Peyer's patch (tissue), 4 donors: Measurements from ENCODE around the gene PTEN. TPM values are rescaled to one million over a fixed set of nuclear protein-coding genes. Genes with fewer than 3 reads are reported as not detected.
"Not testable (repeated sequence)": the region's sequence is repeated elsewhere in the genome, so short reads cannot be mapped to it uniquely, and the experiment has no call there.

Experiments used
- DNase-seq, 3 donors: peaks; one replicate each; pipeline ENCODE4 v3.0.0-alpha.2; 2017 to 2019
- H3K27ac ChIP-seq, 4 donors: fragments of 200-600 bp; sonication (generic); one replicate each; pipeline ENCODE4 v1.5.1; 2016 to 2019
- H3K27me3 ChIP-seq, 2 donors: fragments of 200-600 bp; sonication (generic); one replicate each; pipeline ENCODE4 v1.5.1; 2019
- H3K36me3 ChIP-seq, 3 donors: fragments of 200-600 bp; sonication (generic); one replicate each; pipeline ENCODE4 v1.5.1; 2016 to 2019
- H3K4me1 ChIP-seq, 4 donors: fragments of 200-600 bp; sonication (generic); one replicate each; pipeline ENCODE4 v1.5.1; 2016 to 2019
- H3K4me3 ChIP-seq, 4 donors: fragments of 200-600 bp; sonication (generic); 1 replicate in 3 of 4; 2 replicates in 1 of 4; pipeline ENCODE4 v1.5.1; 2016 to 2019; ENCODE audit warnings: mild to moderate bottlenecking in 1 of 4
- H3K9me3 ChIP-seq, 4 donors: fragments of 200-600 bp; sonication (generic); one replicate each; pipeline ENCODE4 v1.5.1; 2016 to 2019; ENCODE audit warnings: mild to moderate bottlenecking in 1 of 4
- CTCF ChIP-seq, 6 experiments: fragments of 450-650 bp in 4 of 6; fragments of 200-600 bp in 2 of 6; sonication (generic) in 1 of 6; IDR thresholded peaks; one replicate each; pipeline ENCODE4 v1.5.1; 2017 to 2019; ENCODE audit warnings: antibody characterized with exemption in 6 of 6, mild to moderate bottlenecking in 3 of 6, moderate library complexity in 1 of 6
- POLR2A ChIP-seq, 2 donors: fragments of 450-650 bp; IDR thresholded peaks; one replicate each; pipeline ENCODE4 v1.5.1; 2017; ENCODE audit warnings: antibody characterized with exemption in 2 of 2, mild to moderate bottlenecking in 2 of 2, moderate library complexity in 2 of 2
- total RNA-seq, 4 donors: library from RNA; depleted of rRNA; stranded (reverse); fragments of >200 nt; gene quantifications; one replicate each; pipeline ENCODE4 v1.1.0, GENCODE V29; 2016

PTEN gene
- total RNA-seq, 4 donors from 2014 or later, result 107 to 146 (median 125) TPM

- TF ChIP-seq CTCF (IDR thresholded peaks at IDR 0.05) (peak in 2 of 6 experiments; percentile 7 to 10), POLR2A (IDR thresholded peaks at IDR 0.05) (no peak)
- Histone ChIP-seq H3K4me3 (peak overlapping the region; percentile 66 to 87 (median 71)), H3K9me3 (no peaks in the 10 kb centered on the region), H3K36me3 (no peaks in the 10 kb centered on the region), H3K27ac (peak overlapping the region; percentile 86 to 90 (median 88)), H3K27me3 (no peaks in the 10 kb centered on the region), H3K4me1 (peaks cover 0 to 29% (median 2%) of the 10 kb centered on the region in 4 donors)
- DNase-seq, result peak in 2 of 3 donors; percentile 60 to 76
Measured at GRCh38 chr10:87818505-87819288, 44.7 kb upstream of the PTEN start.

- no peak overlapping the region for H3K4me3 ChIP-seq
Measured at GRCh38 chr10:87819289-87819585, 44.2 kb upstream of the PTEN start.

GRCh38 chr10:87826653-87827052 lies 36.8 kb upstream of the PTEN start:
- H3K36me3 ChIP-seq, result no peaks in the 10 kb centered on the region
- H3K9me3 ChIP-seq, result no peaks in the 10 kb centered on the region
- no peak overlapping the region for H3K4me3 ChIP-seq
- H3K4me1 ChIP-seq, result no peaks in the 10 kb centered on the region
- no peak overlapping the region for H3K27ac ChIP-seq
- no peak for DNase-seq
- TF ChIP-seq CTCF (IDR thresholded peaks at IDR 0.05), result no peak
- no peak for TF ChIP-seq POLR2A (IDR thresholded peaks at IDR 0.05)
- H3K27me3 ChIP-seq, result no peaks in the 10 kb centered on the region

More at GRCh38 chr10:87819289-87819585, 44.2 kb upstream of the PTEN start:
- H3K9me3 ChIP-seq, result no peaks in the 10 kb centered on the region
- TF ChIP-seq CTCF (IDR thresholded peaks at IDR 0.05), result no peak
- TF ChIP-seq POLR2A (IDR thresholded peaks at IDR 0.05), result no peak
- no peaks in the 10 kb centered on the region for H3K36me3 ChIP-seq
- peaks cover 0 to 29% (median 2%) of the 10 kb centered on the region in 4 donors for H3K4me1 ChIP-seq
- H3K27ac ChIP-seq, result peak overlapping the region in 1 of 4 donors; percentile 86
- no peaks in the 10 kb centered on the region for H3K27me3 ChIP-seq
- no peak for DNase-seq

- H3K9me3 ChIP-seq, result no peaks in the 10 kb centered on the region
- no peak overlapping the region for H3K27ac ChIP-seq
- no peaks in the 10 kb centered on the region for H3K27me3 ChIP-seq
- no peaks in the 10 kb centered on the region for H3K4me1 ChIP-seq
- no peak for DNase-seq
- no peak for TF ChIP-seq CTCF (IDR thresholded peaks at IDR 0.05)
- no peak for TF ChIP-seq POLR2A (IDR thresholded peaks at IDR 0.05)
- no peak overlapping the region for H3K4me3 ChIP-seq
- H3K36me3 ChIP-seq, result no peaks in the 10 kb centered on the region
Measured at GRCh38 chr10:87827681-87828080, 35.7 kb upstream of the PTEN start.

GRCh38 chr10:87829051-87829450 lies 34.4 kb upstream of the PTEN start:
- not testable (repeated sequence) for DNase-seq, H3K27ac ChIP-seq, H3K4me1 ChIP-seq, H3K36me3 ChIP-seq, H3K27me3 ChIP-seq, H3K4me3 ChIP-seq, H3K9me3 ChIP-seq

- Histone ChIP-seq H3K9me3 (no peaks in the 10 kb centered on the region), H3K27ac (no peak overlapping the region), H3K36me3 (no peaks in the 10 kb centered on the region), H3K4me3 (no peak overlapping the region), H3K4me1 (no peaks in the 10 kb centered on the region), H3K27me3 (no peaks in the 10 kb centered on the region)
- TF ChIP-seq POLR2A (IDR thresholded peaks at IDR 0.05) (no peak), CTCF (IDR thresholded peaks at IDR 0.05) (no peak)
- no peak for DNase-seq
Measured at GRCh38 chr10:87829986-87830729, 33.3 kb upstream of the PTEN start.
